Measurements from ENCODE around the gene LBR. TPM values are rescaled to one million over a fixed set of nuclear protein-coding genes. Genes with fewer than 3 reads are reported as not detected.

LBR gene
- polyA plus RNA-seq, 1 donor (not counting 4 experiments of a cell fraction or from before 2014, with no cell fraction given), result 30.5 TPM

GRCh38 chr1:225406976-225407725 is 20.7 kb downstream of the LBR start:
- dilution Hi-C loops (cut with MboI; ENCODE audit: extremely low pct_ligation_motif_present, low sequenced_read_pairs), result no loop called here
- H3K9ac ChIP-seq (ENCODE audit: control insufficient read depth, extremely low read depth, insufficient read depth, low read length), result no peak overlapping the region
- H3K9me1 ChIP-seq (ENCODE audit: control insufficient read depth, extremely low read depth, insufficient read depth, low read length), result no peaks in the 10 kb centered on the region
- no peaks in the 10 kb centered on the region for H3K27me3 ChIP-seq (ENCODE audit: control insufficient read depth, extremely low read depth, insufficient read depth, low read length)
- no peak overlapping the region for H3K4me2 ChIP-seq (ENCODE audit: control insufficient read depth, extremely low read depth, insufficient read depth, low read depth, low read length)
- H2AFZ ChIP-seq (ENCODE audit: control insufficient read depth, low read length), result no peak overlapping the region
- no peak overlapping the region for H3K4me3 ChIP-seq (ENCODE audit: control insufficient read depth in 2 of 3, extremely low read depth in 1 of 3, insufficient read depth in 2 of 3, low read depth in 1 of 3, low read length in 3 of 3)
- no peaks in the 10 kb centered on the region for H3K9me3 ChIP-seq (ENCODE audit: control insufficient read depth, low read depth, low read length)
- no peak for FAIRE-seq
- H4K20me1 ChIP-seq (ENCODE audit: control insufficient read depth, extremely low read depth, insufficient read depth, low read length), result no peaks in the 10 kb centered on the region
- H3K4me1 ChIP-seq (ENCODE audit: control insufficient read depth, extremely low read depth, insufficient read depth, low read length), result no peaks in the 10 kb centered on the region
- H3K36me3 ChIP-seq (ENCODE audit: control insufficient read depth in 2 of 2, extremely low read depth in 1 of 2, insufficient read depth in 2 of 2, low read length in 2 of 2), result peaks cover 6 to 9% of the 10 kb centered on the region in 2 experiments
- no peak for DNase-seq (ENCODE audit: low read depth, low spot score)
- TF ChIP-seq EZH2 (IDR thresholded peaks at IDR 0.05; ENCODE audit: low read length), result no peak
- no peak for TF ChIP-seq CTCF (optimal IDR thresholded peaks at IDR 0.05 in 1 of 3, IDR thresholded peaks at IDR 0.05 in 1 of 3, conservative IDR thresholded peaks at IDR 0.05 in 1 of 3; ENCODE audit: extremely low read depth in 1 of 3, insufficient read depth in 2 of 3, low read length in 3 of 3)
- peaks cover 1% of the 10 kb centered on the region for H3K79me2 ChIP-seq (ENCODE audit: control insufficient read depth, insufficient read depth, low read length)
- H3K27ac ChIP-seq (ENCODE audit: control insufficient read depth, insufficient read depth, low read length), result no peak overlapping the region

GRCh38 chr1:225400968-225401367 is 26.9 kb downstream of the LBR start:
- no peak overlapping the region for H3K9ac ChIP-seq (ENCODE audit: control insufficient read depth, extremely low read depth, insufficient read depth, low read length)
- H3K4me2 ChIP-seq (ENCODE audit: control insufficient read depth, extremely low read depth, insufficient read depth, low read depth, low read length), result no peak overlapping the region
- no peaks in the 10 kb centered on the region for H4K20me1 ChIP-seq (ENCODE audit: control insufficient read depth, extremely low read depth, insufficient read depth, low read length)
- no peaks in the 10 kb centered on the region for H3K27me3 ChIP-seq (ENCODE audit: control insufficient read depth, extremely low read depth, insufficient read depth, low read length)
- dilution Hi-C loops (cut with MboI; ENCODE audit: extremely low pct_ligation_motif_present, low sequenced_read_pairs), result no loop called here
- H3K9me3 ChIP-seq (ENCODE audit: control insufficient read depth, low read depth, low read length), result no peaks in the 10 kb centered on the region
- H3K36me3 ChIP-seq (ENCODE audit: control insufficient read depth in 2 of 2, extremely low read depth in 1 of 2, insufficient read depth in 2 of 2, low read length in 2 of 2), result peaks cover 6 to 19% of the 10 kb centered on the region in 2 experiments
- H3K27ac ChIP-seq (ENCODE audit: control insufficient read depth, insufficient read depth, low read length), result no peak overlapping the region
- no peak overlapping the region for H3K4me3 ChIP-seq (ENCODE audit: control insufficient read depth in 2 of 3, extremely low read depth in 1 of 3, insufficient read depth in 2 of 3, low read depth in 1 of 3, low read length in 3 of 3)
- H3K4me1 ChIP-seq (ENCODE audit: control insufficient read depth, extremely low read depth, insufficient read depth, low read length), result no peaks in the 10 kb centered on the region
- TF ChIP-seq EZH2 (IDR thresholded peaks at IDR 0.05; ENCODE audit: low read length) (no peak), CTCF (optimal IDR thresholded peaks at IDR 0.05 in 1 of 3, IDR thresholded peaks at IDR 0.05 in 1 of 3, conservative IDR thresholded peaks at IDR 0.05 in 1 of 3; ENCODE audit: extremely low read depth in 1 of 3, insufficient read depth in 2 of 3, low read length in 3 of 3) (no peak)
- FAIRE-seq (no peak), DNase-seq (ENCODE audit: low read depth, low spot score) (no peak)
- no peaks in the 10 kb centered on the region for H3K9me1 ChIP-seq (ENCODE audit: control insufficient read depth, extremely low read depth, insufficient read depth, low read length)
- no peaks in the 10 kb centered on the region for H3K79me2 ChIP-seq (ENCODE audit: control insufficient read depth, insufficient read depth, low read length)
- H2AFZ ChIP-seq (ENCODE audit: control insufficient read depth, low read length), result no peak overlapping the region
